ENCODE data around the gene ASB2.

The ASB2 gene

DNA sequence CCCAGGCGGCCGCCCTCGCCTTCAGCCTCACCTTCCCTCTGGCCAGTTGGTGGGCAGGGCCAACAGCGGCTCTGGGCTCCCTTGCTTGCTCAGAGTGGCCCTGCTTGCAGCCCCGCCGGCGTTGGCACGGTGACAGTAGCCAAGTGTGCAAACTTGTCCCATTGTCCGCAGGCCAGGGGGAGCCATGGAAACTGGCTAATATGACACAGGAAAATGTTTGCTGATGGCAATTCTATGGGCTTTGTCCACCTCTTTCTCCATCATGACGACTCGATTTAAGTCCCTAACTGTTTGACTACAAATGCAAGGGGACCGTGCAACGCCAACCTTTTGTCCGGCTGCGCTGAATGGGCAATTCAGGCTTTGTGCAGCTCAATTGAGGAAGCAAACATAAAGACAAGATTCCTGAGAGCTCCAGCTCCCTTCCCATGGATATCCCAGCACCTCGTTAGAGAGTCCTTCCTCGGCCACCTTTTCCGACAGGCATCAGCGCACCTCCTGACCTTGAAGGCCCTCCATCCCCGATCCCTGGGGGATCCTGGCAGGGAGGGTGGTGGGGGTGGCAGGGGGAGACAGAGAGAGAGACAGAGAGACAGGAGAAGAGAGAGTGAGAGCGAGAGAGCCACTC is 50.0 kb downstream of the ASB2 start:
- no peak for DNase-seq

DNA sequence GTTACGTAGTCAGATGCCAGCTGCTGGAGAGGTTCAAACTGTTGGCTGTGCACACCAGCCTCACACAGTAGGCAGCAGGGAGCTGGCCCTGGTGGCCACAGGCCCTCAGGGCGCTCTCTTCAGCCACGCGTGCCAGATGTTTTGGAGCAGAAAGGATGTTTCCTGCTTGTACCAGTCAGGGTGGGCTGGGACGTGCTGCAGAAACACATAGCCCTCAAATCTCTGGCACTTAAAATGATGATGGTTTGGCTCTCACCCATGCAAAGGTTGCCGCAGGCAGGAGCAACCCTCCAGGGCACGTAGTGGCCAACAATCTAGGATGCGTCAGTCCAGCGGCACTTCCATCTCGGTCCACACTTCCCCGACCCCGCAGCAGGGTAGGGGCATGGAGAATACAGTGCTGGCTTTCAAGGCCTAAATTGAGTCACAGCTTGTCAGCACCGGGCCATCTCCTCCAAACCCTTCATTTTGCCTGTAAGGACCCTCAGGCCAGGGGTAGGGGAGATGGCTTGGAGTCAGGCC is 50.9 kb downstream of the ASB2 start:
- DNase-seq: no peak

DNA sequence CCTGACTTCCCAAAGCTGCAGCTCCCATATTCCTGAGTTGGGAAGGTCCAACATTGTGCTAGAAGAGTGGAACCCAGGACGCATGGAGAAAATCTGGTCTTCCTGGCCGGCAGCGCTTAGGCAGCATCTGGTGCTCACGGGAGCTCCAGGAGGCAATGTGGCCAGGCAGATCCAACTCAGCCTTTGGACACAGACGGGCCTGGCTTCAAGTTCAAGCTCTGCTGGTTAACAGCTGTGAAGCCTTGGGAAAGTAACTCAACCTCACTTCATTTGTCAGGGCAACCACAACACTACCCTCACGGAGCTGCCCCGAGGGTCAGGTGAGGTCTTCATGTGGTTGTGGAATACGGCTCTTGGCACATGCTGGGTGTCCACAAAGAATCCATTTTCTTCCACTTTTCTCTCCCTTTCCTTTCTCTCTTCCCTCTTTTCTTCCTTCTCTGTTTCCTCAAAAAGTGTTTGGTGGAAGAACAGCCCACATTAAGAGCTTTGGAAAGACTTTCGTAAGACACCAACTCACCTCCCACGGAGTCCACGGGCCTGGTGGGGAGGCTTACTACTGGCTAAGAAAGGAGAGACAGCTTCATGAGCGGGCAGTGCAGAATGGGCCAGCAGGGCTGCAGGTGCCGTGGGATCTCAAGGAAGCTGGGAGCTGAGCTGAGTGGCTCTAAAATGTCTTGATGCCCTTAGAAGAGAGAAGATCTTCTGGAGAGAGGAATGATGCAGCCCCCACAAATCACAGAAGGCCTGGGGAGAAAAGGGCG is 51.6 kb downstream of the ASB2 start:
- no peak for DNase-seq

DNA sequence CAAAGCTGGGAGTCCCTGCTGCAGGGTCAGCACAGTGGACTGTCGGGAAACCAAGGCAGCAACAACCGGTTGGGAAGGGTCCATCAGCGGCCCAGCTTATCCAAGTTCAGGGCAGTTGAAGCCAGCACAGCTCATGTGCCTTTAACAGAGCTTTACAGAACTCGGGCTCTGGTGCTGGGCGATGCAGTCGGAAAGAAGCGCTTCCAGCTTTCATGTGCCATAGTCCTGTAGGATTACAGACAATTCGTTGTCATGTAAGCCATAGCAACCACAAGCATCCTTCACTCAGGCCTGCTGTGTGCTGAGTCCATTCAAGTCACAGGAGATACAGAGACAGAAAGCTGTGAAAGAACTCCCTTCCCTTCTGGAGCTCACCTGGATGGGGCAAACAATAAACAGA is 52.7 kb downstream of the ASB2 start:
- DNase-seq: no peak

DNA sequence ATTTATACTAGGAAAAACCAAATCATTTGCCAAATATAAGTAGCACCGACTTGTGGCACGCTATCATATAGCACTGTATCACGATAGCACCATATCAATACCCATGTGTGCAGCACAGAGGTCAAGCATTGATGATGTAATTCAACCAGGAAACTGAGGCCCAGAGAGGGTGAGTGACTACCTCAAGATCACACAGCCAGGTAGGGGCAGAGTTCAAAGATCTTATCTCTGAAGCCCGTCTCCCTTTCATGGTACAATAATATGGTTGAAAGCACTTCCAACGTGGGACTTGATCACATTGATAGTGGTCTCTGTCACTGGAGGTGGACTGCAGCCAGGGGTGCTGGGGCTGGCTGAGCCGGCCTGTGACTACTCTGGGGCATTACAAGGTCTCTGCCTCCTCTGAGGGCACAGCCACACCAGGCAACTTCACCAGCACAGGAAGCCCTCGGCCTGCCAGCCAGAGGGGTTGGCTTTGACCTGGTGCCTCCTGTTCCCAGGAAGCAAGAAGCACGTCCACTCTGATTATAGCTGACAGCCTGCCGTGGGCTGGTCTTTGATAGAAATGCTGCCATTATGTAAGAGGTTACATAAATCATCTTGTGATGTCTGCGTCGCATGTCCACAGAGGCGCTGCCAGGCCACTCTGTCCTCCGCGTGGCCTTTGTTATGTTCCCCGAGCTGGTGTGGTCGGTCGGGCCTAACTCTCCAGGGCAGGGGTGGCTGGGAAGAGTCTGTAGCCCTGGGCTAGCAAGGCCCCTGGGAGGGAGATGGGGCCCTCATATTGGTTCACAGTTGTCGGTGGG is 55.2 kb downstream of the ASB2 start:
- DNase-seq: no peak

DNA sequence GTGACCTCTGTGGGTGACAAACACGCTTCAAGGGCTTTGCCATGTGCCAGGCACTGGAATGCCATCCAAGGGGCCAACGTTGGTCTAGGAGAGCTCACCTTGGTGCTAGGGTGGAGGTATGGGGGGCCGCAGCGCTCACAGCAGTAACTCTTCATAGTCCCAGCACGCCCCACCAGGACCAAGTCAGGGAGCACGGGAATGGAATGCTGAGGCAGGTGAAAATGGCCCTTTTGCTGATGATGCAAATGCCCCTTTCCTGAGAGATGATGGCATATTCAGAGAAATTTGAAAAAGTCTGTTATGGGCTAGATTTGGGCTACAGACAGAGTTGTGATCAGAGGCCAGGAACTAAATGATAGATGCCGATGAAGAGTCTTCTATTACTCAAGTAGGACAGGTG is 59.2 kb downstream of the ASB2 start:
- DNase-seq: no peak

DNA sequence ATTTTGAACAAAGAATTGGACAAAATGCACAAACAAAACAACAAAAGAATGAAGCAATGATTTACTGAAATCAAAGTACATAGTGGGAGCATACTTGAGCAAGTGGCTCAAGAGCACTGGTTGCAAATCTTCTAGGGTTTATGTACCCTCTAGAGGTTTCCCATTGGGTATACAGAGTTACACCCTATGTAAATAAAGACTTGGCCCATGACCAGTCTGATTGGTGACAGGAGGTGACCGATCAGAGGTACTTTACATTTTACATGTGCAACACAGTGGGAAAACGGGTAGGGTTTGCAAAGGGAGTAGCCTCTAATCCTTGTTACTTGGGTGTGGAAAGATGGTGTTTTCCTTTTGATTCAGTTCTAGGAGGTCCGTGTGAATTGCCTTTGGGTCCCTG is 59.9 kb downstream of the ASB2 start:
- no peak for DNase-seq

DNA sequence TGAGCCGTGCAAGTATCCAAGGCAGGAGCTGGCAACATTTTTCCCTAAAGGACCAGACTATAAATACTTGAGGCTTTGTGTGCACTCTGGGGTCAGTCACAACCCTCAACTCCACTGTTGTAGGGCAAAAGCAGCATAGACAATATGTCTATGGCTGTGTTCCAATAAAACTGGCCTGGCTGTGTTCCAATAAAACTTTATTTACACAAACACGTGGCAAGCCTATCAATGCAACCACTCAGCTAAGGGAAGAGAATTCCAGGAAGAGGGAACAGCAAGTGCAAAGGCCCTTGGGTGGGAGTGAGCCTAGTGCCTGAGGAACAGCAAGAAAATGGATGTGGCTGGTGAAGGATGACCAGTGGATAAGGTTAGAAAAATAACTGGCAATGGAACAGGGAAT is 60.6 kb downstream of the ASB2 start:
- DNase-seq: no peak

DNA sequence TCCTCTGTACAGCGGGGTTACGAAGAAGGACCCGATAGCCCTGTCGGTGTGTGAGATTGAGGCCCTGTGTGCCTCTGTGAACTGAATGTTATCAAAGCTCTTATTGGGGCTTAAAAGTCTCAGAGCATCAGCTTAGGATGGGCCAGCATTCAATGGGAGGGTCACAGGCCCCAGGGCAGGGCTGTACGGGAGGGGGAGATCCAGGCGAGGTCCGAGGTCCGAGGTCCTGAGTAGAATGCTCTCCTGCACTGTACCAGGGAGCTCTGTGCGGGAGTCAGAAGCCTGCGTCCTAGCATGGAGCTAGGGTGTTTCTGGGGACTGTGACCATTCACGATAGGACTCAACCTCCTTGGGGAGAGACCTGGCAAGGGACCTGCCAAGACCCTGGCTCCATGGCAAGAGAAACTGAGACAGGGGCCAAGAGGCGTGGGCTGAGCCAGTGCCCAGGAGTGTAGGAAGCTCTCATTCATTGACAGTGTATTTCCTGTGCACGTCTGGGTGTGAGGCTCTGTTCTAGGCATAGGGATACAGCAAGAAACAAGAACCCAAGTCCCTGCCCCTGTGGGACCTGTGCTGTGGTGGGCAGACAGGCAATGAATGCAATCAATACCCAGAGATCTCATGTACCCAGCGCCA is 61.2 kb downstream of the ASB2 start:
- no peak for DNase-seq

DNA sequence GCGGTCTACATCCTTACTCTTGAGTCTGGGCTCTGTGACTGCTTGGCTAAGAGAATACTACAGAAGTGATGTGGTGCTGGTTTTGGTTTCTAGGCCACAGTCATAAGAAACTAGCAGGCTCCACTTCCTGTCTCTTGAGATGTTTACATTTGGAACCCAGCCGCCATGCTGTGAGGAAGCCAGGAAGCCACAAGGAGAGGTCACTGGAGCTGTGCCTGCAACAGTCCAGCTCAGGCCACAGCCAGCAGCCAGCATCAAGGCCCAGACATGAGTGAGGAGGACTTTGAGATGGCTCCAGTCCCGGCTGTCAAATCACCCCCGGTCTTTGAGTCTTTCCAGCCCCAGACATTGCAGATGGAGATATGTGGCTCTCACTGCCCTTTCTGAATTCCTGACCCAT is 62.1 kb downstream of the ASB2 start:
- DNase-seq: no peak

DNA sequence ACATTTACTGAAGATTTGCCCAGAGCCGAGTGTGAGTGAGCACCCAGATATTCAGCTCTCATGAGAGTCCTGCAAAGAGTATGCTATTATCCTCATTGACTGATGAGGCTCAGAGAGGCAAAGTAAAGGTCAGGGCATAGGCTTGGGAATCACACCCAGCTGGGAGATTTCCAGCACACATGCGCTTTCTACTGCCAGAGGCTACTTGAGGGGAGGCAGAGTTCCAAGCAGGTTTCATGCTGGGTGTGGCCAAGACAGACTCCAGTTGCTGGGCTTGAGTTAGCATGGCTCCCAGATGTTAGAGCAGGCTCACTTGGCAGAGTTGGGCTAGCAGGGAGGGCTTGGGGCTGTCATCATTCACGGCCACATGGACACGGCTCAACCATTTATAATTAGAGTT is 63.6 kb downstream of the ASB2 start:
- no peak for DNase-seq

DNA sequence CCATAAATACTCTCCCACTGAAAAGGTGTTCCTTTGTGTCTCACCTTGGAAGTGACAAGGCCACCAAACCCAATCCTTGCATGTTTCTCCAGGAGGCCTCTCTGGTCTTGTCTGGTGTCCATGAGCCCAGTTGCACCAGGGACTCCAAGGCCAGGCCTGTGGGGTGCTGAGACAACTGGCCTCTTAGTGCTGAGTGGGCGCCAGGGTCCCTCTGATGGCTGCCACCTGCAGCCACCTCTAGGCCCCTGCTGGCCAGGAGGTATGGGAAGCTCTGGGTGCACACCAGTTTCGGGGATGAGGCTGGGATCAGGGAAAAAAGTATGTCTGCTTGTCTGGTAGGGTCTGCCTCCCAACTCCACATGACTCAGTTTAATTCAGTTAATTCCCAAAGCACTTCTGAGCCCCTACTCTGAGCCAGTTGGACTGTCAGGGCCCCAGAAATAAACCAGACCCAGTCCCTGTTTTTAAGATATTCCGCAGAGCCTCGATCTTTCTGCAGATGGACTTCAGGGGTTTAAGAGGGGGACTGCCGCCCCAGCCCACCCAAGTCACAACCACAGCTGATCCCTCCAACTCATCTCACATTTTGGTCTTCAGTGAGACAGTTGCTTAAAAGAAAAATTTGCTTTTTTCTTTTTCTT is 64.3 kb downstream of the ASB2 start:
- no peak for DNase-seq

DNA sequence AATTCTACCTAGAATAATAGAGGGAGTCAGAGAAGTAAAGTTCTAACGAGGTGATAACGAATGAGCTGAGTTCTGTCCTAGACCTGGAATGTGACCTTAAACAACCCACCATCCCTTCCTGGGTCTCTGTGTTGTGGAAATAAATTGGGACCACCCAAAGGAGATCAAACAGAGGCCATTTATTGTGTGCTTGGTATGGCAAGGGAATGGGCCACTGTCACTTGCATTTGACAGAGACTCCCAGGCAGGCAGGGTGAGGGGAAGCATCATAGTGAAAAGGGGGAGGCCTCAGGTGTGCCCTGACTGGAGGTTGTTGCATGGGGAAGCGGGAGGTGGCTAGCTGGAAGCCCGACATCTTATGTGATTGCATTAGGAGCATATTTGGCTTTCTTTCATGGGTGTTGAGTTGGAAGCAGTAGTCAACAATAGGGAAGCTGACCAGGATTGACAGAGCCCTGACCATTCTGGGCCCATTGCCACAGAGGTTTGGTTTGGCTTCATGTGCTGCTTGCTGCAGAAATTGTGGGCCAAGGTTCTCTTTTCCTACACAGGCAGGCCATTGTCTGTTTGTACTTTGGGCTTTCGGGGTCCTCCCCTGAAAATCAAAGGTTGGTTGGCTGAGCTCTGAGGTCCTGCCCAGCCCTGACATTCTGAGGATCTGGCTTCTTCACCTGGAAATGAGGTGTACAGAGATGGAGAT is 66.8 kb downstream of the ASB2 start:
- no peak for DNase-seq

DNA sequence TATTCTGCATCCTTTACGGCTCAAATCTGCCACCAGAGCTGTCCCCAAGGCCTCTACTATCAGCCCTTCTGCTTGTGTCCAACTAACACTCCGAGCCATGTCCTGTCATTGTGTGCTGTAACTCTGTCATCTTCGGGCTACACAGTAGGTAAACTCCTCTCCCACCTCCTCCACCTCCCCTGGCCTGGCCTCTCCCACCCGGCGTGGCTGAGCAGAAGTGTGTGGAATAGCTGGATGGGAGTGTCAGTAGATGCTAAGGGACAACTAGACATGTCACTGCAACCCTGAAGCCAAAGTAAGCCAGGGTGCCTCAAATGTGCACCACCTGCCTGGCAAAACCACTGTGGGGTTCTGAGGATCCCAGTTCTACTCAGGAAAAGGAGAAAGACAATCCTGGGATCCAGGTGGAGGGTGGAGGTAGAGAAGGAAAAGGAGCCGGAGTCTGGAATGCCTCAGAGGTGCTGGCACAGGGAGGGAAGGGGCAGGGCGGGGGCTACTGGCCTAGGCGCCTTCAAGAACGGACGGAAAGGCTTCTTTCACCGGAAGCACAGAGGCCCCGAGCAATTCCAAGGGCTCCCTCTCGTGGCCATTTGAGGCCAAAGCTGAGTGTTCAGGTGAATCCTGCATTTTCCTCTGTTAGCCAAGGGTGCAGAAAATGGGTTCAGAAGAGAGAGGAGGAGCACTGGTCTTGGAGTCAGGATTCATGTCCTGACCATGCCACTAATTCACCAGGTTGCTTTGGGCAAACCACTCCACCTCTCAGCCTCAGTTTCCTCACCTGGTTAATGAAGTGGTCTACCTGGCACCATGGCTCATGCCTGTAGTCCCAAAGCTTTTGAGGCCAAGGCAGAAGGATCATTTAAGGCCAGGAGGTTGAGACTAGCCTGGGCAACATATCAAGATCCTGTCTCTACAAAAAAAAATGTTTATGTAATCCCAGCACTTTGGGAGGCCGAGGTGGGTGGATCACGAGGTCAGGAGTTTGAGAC is 69.7 kb downstream of the ASB2 start:
- DNase-seq: peak; percentile 21

DNA sequence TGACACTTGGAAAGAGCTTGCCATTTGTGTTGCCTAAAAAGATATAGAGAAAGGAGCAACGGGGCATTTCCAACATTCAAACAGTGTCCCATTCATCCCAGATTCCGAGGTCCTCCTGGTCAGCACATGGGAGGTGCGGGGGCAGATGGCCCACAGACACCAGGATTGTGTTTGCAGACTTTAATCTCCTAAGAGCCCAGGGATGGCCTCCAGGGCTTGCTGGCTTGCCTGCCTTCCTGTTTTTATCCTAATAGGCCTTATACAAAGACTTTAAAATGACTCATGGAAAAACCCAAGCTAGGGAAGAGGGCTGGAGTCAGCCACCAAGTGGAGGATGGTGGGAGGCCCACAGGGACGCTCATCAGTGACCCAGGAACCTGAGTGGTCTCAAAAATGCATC is 70.7 kb downstream of the ASB2 start:
- no peak for DNase-seq

DNA sequence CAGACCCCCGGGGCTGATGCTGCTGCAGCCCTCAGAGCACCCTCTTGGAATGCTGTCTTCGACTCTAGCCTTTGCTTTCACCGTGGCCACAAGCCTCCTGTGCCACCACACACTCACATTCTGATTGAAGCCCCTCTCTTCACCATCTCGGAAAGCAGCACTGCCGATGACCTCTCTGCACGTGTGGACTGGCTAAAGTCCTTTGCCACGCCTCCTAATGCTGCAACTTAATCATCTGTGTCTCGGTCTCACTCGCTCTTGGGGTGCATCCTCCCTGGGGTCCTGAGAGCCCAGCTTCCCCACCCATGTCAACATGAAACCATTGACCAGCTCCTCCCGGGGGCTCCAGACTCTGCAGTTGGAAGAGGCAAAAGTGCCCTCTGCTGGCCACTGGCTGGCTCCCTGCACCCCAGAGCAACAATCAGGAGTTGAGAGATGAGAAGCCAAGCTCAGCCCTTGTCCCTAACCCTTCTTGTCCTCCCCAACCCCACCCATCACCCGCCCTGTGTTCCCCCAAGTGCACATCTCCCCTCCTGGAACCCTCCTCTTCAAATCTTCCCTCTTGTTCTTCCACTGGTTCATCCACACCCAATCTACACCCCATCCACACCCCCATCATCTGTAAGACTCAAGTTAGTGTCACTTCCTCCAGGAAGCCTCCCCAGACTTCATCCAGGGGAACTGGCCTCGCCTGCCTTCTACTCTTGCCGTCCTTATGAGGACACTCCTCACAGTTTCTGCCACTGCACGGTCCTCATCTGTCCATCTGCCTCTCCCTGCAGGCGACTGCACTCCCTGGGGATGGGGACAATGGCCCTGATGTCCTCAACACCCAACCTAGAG is 72.8 kb downstream of the ASB2 start:
- no peak for DNase-seq

DNA sequence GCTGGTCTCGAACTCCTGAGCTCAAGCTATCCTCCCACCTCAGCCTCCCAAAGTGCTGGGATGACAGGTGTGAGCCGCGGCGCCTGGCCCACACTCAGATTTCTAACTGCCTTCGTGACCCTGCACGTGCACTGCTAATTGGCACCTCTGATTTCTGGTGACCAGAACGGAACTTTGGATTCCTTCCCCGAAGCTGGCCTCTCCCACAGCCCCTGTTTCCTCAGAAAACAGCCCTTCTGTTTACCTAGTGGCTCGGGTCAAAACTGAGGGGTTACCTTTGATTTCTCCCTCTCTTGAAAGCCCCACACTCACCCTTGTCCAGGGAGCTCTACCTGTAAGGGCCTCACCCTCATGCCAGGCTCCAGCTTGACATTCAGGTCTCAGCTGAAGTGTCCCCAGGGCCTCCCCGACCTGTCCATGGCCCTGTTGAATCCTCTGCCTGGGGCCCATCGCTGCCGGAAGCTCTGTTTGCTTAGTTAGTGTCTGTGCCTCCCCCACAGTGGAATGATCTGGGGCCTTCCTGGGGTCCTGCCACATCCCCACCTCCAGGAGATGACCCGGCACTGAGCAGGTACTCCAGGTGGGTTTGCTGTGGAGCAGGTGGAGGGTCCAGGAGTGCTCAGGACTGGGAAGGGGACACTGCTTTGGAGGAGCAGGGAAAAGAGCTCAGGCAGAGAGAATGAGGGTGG is 73.6 kb downstream of the ASB2 start:
- DNase-seq: no peak

DNA sequence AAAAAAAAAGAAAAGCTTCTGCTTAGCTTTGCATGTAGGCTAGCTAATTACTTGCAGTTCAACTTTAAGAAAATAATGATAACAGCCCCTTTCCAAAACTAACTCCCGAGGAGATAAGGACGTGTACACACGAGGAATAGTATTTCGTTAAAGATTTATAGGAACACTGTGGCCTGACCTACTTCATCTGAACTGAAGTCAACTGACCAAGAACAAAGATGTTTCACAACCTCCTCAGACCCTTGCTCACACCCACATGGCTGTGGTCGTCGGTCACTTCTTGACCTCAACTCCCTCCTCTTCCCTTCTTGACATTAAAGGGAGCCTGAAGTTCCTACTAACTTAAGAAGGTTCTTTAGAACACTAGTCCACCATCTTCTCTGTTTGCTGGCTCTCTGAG is 74.6 kb downstream of the ASB2 start:
- no peak for DNase-seq

DNA sequence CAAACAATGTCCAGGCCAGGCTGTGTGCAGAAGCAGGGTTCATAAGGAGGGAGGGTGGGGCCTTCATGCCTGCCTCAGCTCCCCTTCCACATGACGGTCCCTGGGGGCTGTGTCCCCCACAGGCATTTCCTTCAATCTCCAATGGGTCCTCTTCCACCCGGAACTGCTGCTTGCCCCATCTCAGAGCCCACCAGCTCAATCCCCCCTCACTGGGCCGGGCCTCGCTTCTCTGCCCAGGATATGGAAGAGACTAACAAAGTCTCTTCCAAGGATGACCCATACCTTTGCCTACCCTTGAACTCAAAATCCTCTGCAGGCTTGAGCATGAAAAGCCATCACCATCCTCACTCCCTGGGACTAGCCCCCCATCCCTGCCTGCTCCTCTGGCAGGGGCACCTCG is 77.6 kb downstream of the ASB2 start:
- DNase-seq: no peak

All from central memory CD4-positive, alpha-beta T cell (primary cell).